Urinary bladder (tissue), 4 donors: ENCODE measurements around the gene C21orf91. TPM values are rescaled to one million over a fixed set of nuclear protein-coding genes. Genes with fewer than 3 reads are reported as not detected.
"Not testable (repeated sequence)": the region's sequence is repeated elsewhere in the genome, so short reads cannot be mapped to it uniquely, and the experiment has no call there.

Experiments
- DNase-seq: peaks from one replicate; pipeline ENCODE4 v3.0.0-alpha.2; 2015; ENCODE audit errors: extremely low spot score
- H3K27ac ChIP-seq: one replicate; pipeline ENCODE4 v1.5.1; 2013; ENCODE audit warnings: low read depth, mild to moderate bottlenecking, moderate library complexity
- H3K36me3 ChIP-seq: one replicate; pipeline ENCODE4 v1.6.1; 2013; ENCODE audit warnings: mild to moderate bottlenecking, moderate library complexity; ENCODE audit not compliant: insufficient read depth
- H3K4me1 ChIP-seq: one replicate; pipeline ENCODE4 v1.6.1; 2013; ENCODE audit warnings: mild to moderate bottlenecking, moderate library complexity; ENCODE audit not compliant: insufficient read depth
- H3K4me3 ChIP-seq: one replicate; pipeline ENCODE4 v1.5.1; 2013; ENCODE audit warnings: low read depth, low read length
- WGBS: extraction: QIAGEN DNeasy Blood & Tissue Kit; methylation state at CpG from one replicate; pipeline ENCODE4 v1.1.7; 2013; 5-methylcytosine and 5-hydroxymethylcytosine counted together
- polyA plus RNA-seq: library from polyadenylated mRNA; stranded (reverse); fragments of 200-250 nt; gene quantifications from one replicate; pipeline ENCODE4 v1.2.3, GENCODE V29; 2013
- total RNA-seq: library from RNA; depleted of rRNA; stranded (reverse); fragments of >200 nt; gene quantifications from one replicate; pipeline ENCODE4 v1.2.3, GENCODE V29; 2014
- donor health status: healthy with polysubstance abuse.
- donor health status: healthy.

C21orf91 gene
- total and polyA plus RNA-seq, 2 donors = 6.3 to 24.5 TPM

- Histone ChIP-seq H3K4me1 (no peaks in the 10 kb centered on the region), H3K4me3 (no peak overlapping the region), H3K36me3 (no peaks in the 10 kb centered on the region), H3K27ac (no peak overlapping the region)
- DNase-seq = no peak
- 86% methylated on average over 3 of the region's 3 CpGs for WGBS
These were observed 39.2 kb downstream of the C21orf91 start for GRCh38 chr21:17779980-17780379.

- Histone ChIP-seq H3K4me3 (no peak overlapping the region), H3K27ac (no peak overlapping the region), H3K36me3 (no peaks in the 10 kb centered on the region), H3K4me1 (no peaks in the 10 kb centered on the region)
- no peak for DNase-seq
- WGBS = 70% methylated on average over 3 of the region's 3 CpGs
These were observed 39.7 kb downstream of the C21orf91 start for GRCh38 chr21:17779496-17779895.

- Histone ChIP-seq H3K36me3 (no peaks in the 10 kb centered on the region), H3K4me3 (no peak overlapping the region), H3K4me1 (no peaks in the 10 kb centered on the region), H3K27ac (no peak overlapping the region)
- no peak for DNase-seq
- WGBS = 39% methylated on average over 1 of the region's 1 CpG
These were observed 41.9 kb downstream of the C21orf91 start for GRCh38 chr21:17777072-17777765.

GRCh38 chr21:17775431-17776126 is 43.6 kb downstream of the C21orf91 start:
- Histone ChIP-seq H3K27ac (no peak overlapping the region), H3K36me3 (no peaks in the 10 kb centered on the region), H3K4me3 (no peak overlapping the region), H3K4me1 (no peaks in the 10 kb centered on the region)
- 79% methylated on average over 17 of the region's 17 CpGs for WGBS
- DNase-seq = no peak

- not testable (repeated sequence) for H3K27ac ChIP-seq, DNase-seq, H3K4me1 ChIP-seq, H3K36me3 ChIP-seq, H3K4me3 ChIP-seq
- 88% methylated on average over 7 of the region's 7 CpGs for WGBS
These were observed 44.1 kb downstream of the C21orf91 start for GRCh38 chr21:17775021-17775420.

GRCh38 chr21:17769447-17769845 is 49.7 kb downstream of the C21orf91 start:
- H3K36me3 ChIP-seq = no peaks in the 10 kb centered on the region
- DNase-seq = no peak
- WGBS = 88% methylated on average over 3 of the region's 3 CpGs
- no peak overlapping the region for H3K4me3 ChIP-seq
- no peaks in the 10 kb centered on the region for H3K4me1 ChIP-seq
- no peak overlapping the region for H3K27ac ChIP-seq

- peak; percentile 40 for DNase-seq
- WGBS = 62% methylated on average over 3 of the region's 3 CpGs
- H3K27ac ChIP-seq = no peak overlapping the region
These were observed 50.2 kb downstream of the C21orf91 start for GRCh38 chr21:17768840-17769446.

GRCh38 chr21:17765207-17765606 is 53.9 kb downstream of the C21orf91 start:
- DNase-seq = no peak
- Histone ChIP-seq H3K27ac (no peak overlapping the region), H3K36me3 (no peaks in the 10 kb centered on the region), H3K4me3 (no peak overlapping the region), H3K4me1 (no peaks in the 10 kb centered on the region)
- 98% methylated on average over 5 of the region's 5 CpGs for WGBS

More at GRCh38 chr21:17768840-17769446, 50.2 kb downstream of the C21orf91 start:
- Histone ChIP-seq H3K36me3 (no peaks in the 10 kb centered on the region), H3K4me1 (no peaks in the 10 kb centered on the region), H3K4me3 (no peak overlapping the region)

GRCh38 chr21:17763288-17764037 is 55.7 kb downstream of the C21orf91 start:
- H3K27ac ChIP-seq = no peak overlapping the region
- no peaks in the 10 kb centered on the region for H3K36me3 ChIP-seq
- DNase-seq = no peak
- no peaks in the 10 kb centered on the region for H3K4me1 ChIP-seq
- no peak overlapping the region for H3K4me3 ChIP-seq
- WGBS = 91% methylated on average over 9 of the region's 9 CpGs

- H3K27ac ChIP-seq = no peak overlapping the region
These were observed 59.5 kb downstream of the C21orf91 start for GRCh38 chr21:17759511-17760178.

GRCh38 chr21:17758683-17759082 is 60.5 kb downstream of the C21orf91 start:
- no peak for DNase-seq
- no peak overlapping the region for H3K27ac ChIP-seq
- WGBS = 64% methylated on average over 4 of the region's 4 CpGs
- no peak overlapping the region for H3K4me3 ChIP-seq
- H3K4me1 ChIP-seq = no peaks in the 10 kb centered on the region
- H3K36me3 ChIP-seq = no peaks in the 10 kb centered on the region

More at GRCh38 chr21:17759511-17760178, 59.5 kb downstream of the C21orf91 start:
- 27% methylated on average over 4 of the region's 4 CpGs for WGBS
- no peak overlapping the region for H3K4me3 ChIP-seq
- no peaks in the 10 kb centered on the region for H3K4me1 ChIP-seq
- H3K36me3 ChIP-seq = no peaks in the 10 kb centered on the region
- no peak for DNase-seq

- DNase-seq = no peak
- no peak overlapping the region for H3K27ac ChIP-seq
- no peaks in the 10 kb centered on the region for H3K4me1 ChIP-seq
- 92% methylated on average over 20 of the region's 20 CpGs for WGBS
- H3K4me3 ChIP-seq = no peak overlapping the region
- no peaks in the 10 kb centered on the region for H3K36me3 ChIP-seq
These were observed 61.5 kb downstream of the C21orf91 start for GRCh38 chr21:17757671-17758070.

GRCh38 chr21:17753736-17754135 is 65.4 kb downstream of the C21orf91 start:
- H3K27ac ChIP-seq = no peak overlapping the region
- 62% methylated on average over 2 of the region's 2 CpGs for WGBS

More at GRCh38 chr21:17753736-17754135, 65.4 kb downstream of the C21orf91 start:
- DNase-seq = no peak
- Histone ChIP-seq H3K36me3 (no peaks in the 10 kb centered on the region), H3K4me3 (no peak overlapping the region), H3K4me1 (no peaks in the 10 kb centered on the region)
